ENCODE data around the gene SETBP1. TPM values are rescaled to one million over a fixed set of nuclear protein-coding genes. Genes with fewer than 3 reads are reported as not detected.

The SETBP1 gene
- total RNA-seq, 1 donor, result 22.8 TPM

- TF ChIP-seq, protein P1, sequence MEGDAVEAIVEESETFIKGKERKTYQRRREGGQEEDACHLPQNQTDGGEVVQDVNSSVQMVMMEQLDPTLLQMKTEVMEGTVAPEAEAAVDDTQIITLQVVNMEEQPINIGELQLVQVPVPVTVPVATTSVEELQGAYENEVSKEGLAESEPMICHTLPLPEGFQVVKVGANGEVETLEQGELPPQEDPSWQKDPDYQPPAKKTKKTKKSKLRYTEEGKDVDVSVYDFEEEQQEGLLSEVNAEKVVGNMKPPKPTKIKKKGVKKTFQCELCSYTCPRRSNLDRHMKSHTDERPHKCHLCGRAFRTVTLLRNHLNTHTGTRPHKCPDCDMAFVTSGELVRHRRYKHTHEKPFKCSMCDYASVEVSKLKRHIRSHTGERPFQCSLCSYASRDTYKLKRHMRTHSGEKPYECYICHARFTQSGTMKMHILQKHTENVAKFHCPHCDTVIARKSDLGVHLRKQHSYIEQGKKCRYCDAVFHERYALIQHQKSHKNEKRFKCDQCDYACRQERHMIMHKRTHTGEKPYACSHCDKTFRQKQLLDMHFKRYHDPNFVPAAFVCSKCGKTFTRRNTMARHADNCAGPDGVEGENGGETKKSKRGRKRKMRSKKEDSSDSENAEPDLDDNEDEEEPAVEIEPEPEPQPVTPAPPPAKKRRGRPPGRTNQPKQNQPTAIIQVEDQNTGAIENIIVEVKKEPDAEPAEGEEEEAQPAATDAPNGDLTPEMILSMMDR (IDR thresholded peaks at IDR 0.05; ENCODE audit: extremely low read depth, low read depth, low read length), result no peak
- no peak for DNase-seq (ENCODE audit: insufficient read length, low spot score, missing footprints)
- H2AFZ ChIP-seq (ENCODE audit: low read length), result no peak overlapping the region
- H4K20me1 ChIP-seq (ENCODE audit: insufficient read depth, low read length), result no peaks in the 10 kb centered on the region
- peaks cover 9% of the 10 kb centered on the region for H3K27me3 ChIP-seq (ENCODE audit: insufficient read depth, low read length)
- no peaks in the 10 kb centered on the region for H3K36me3 ChIP-seq (ENCODE audit: insufficient read depth, low read length)
- no peak overlapping the region for H3K4me2 ChIP-seq (ENCODE audit: insufficient read depth, low read length)
- H3K4me1 ChIP-seq (ENCODE audit: insufficient read depth, low read length), result no peaks in the 10 kb centered on the region
- no peak overlapping the region for H3K27ac ChIP-seq (ENCODE audit: low read depth, low read length)
- no peaks in the 10 kb centered on the region for H3K9me3 ChIP-seq (ENCODE audit: low read depth, low read length)
- H3K79me2 ChIP-seq (ENCODE audit: insufficient read depth, low read length), result no peaks in the 10 kb centered on the region
- H3K4me3 ChIP-seq (ENCODE audit: insufficient read depth, low read length), result no peak overlapping the region
Observed at GRCh38 chr18:44859751-44860439, 179.2 kb downstream of the SETBP1 start.

DNA sequence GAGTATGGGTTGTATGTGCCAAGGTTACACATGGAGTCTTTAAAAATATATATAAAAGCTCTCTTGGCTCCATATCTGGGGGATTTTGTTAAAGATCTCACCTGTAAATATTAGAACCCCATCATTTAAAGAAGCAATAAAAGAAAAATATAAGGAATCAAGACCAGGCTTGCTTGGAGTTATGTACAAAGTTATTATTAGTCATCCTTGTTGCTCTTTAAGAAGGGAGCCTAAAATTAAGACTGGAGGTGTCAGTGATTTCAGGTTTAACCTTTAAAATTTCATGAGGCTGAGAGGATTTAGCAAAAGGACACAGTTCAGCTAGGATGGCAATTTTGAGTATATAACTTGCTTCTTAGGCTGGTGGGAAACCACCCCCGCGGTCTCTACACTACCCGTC lies 181.4 kb downstream of the SETBP1 start:
- Histone ChIP-seq H4K20me1 (ENCODE audit: insufficient read depth, low read length) (no peaks in the 10 kb centered on the region), H3K27me3 (ENCODE audit: insufficient read depth, low read length) (peaks cover 9% of the 10 kb centered on the region), H3K9me3 (ENCODE audit: low read depth, low read length) (no peaks in the 10 kb centered on the region), H2AFZ (ENCODE audit: low read length) (no peak overlapping the region), H3K4me3 (ENCODE audit: insufficient read depth, low read length) (no peak overlapping the region), H3K36me3 (ENCODE audit: insufficient read depth, low read length) (no peaks in the 10 kb centered on the region), H3K79me2 (ENCODE audit: insufficient read depth, low read length) (no peaks in the 10 kb centered on the region), H3K4me1 (ENCODE audit: insufficient read depth, low read length) (no peaks in the 10 kb centered on the region), H3K27ac (ENCODE audit: low read depth, low read length) (no peak overlapping the region), H3K4me2 (ENCODE audit: insufficient read depth, low read length) (no peak overlapping the region)
- TF ChIP-seq, protein P1 (IDR thresholded peaks at IDR 0.05; ENCODE audit: extremely low read depth, low read depth, low read length), result no peak
- DNase-seq (ENCODE audit: insufficient read length, low spot score, missing footprints), result no peak

DNA sequence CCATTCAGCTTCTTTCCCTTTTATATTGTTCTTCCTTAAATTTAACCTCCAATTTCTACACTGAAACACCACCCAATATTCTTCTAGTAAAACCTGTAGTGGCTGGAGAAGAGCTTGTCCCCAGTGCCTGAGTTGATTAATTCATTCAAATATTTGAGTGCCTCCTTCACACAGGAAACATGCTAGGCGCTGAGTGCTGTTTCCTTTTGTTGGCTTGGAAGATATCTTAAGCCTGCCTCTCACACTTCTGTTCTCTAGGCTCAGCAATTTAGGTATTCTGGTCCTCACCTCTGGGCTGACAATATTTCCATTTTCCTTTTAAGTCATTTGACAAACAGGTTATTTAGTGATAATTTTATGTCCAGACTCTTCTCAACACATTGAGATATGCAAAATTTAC lies 185.4 kb downstream of the SETBP1 start:
- H3K36me3 ChIP-seq (ENCODE audit: insufficient read depth, low read length), result no peaks in the 10 kb centered on the region
- DNase-seq (ENCODE audit: insufficient read length, low spot score, missing footprints), result no peak
- TF ChIP-seq, protein P1 (IDR thresholded peaks at IDR 0.05; ENCODE audit: extremely low read depth, low read depth, low read length), result no peak
- no peaks in the 10 kb centered on the region for H3K27me3 ChIP-seq (ENCODE audit: insufficient read depth, low read length)
- no peak overlapping the region for H3K4me2 ChIP-seq (ENCODE audit: insufficient read depth, low read length)
- H4K20me1 ChIP-seq (ENCODE audit: insufficient read depth, low read length), result no peaks in the 10 kb centered on the region
- H3K9me3 ChIP-seq (ENCODE audit: low read depth, low read length), result no peaks in the 10 kb centered on the region
- H3K4me3 ChIP-seq (ENCODE audit: insufficient read depth, low read length), result no peak overlapping the region
- no peaks in the 10 kb centered on the region for H3K79me2 ChIP-seq (ENCODE audit: insufficient read depth, low read length)
- H3K27ac ChIP-seq (ENCODE audit: low read depth, low read length), result no peak overlapping the region
- H3K4me1 ChIP-seq (ENCODE audit: insufficient read depth, low read length), result no peaks in the 10 kb centered on the region
- H2AFZ ChIP-seq (ENCODE audit: low read length), result no peak overlapping the region

- Histone ChIP-seq H3K9me3 (ENCODE audit: low read depth, low read length) (no peaks in the 10 kb centered on the region), H4K20me1 (ENCODE audit: insufficient read depth, low read length) (no peaks in the 10 kb centered on the region), H3K4me1 (ENCODE audit: insufficient read depth, low read length) (no peaks in the 10 kb centered on the region), H3K27ac (ENCODE audit: low read depth, low read length) (no peak overlapping the region), H3K4me3 (ENCODE audit: insufficient read depth, low read length) (no peak overlapping the region), H3K4me2 (ENCODE audit: insufficient read depth, low read length) (no peak overlapping the region), H3K36me3 (ENCODE audit: insufficient read depth, low read length) (no peaks in the 10 kb centered on the region), H3K27me3 (ENCODE audit: insufficient read depth, low read length) (no peaks in the 10 kb centered on the region), H3K79me2 (ENCODE audit: insufficient read depth, low read length) (no peaks in the 10 kb centered on the region), H2AFZ (ENCODE audit: low read length) (no peak overlapping the region)
- TF ChIP-seq, protein P1 (IDR thresholded peaks at IDR 0.05; ENCODE audit: extremely low read depth, low read depth, low read length), result no peak
- DNase-seq (ENCODE audit: insufficient read length, low spot score, missing footprints), result no peak
Observed at GRCh38 chr18:44869533-44869932, 188.8 kb downstream of the SETBP1 start.

All from osteoblast (primary cell).